ENCODE data around the gene MRPL58. TPM values are rescaled to one million over a fixed set of nuclear protein-coding genes. Genes with fewer than 3 reads are reported as not detected.
"Not testable (repeated sequence)": the region's sequence is repeated elsewhere in the genome, so short reads cannot be mapped to it uniquely, and the experiment has no call there.

MRPL58 gene
- total RNA-seq, 1 donor from 2014 or later, result 22.6 TPM

DNA sequence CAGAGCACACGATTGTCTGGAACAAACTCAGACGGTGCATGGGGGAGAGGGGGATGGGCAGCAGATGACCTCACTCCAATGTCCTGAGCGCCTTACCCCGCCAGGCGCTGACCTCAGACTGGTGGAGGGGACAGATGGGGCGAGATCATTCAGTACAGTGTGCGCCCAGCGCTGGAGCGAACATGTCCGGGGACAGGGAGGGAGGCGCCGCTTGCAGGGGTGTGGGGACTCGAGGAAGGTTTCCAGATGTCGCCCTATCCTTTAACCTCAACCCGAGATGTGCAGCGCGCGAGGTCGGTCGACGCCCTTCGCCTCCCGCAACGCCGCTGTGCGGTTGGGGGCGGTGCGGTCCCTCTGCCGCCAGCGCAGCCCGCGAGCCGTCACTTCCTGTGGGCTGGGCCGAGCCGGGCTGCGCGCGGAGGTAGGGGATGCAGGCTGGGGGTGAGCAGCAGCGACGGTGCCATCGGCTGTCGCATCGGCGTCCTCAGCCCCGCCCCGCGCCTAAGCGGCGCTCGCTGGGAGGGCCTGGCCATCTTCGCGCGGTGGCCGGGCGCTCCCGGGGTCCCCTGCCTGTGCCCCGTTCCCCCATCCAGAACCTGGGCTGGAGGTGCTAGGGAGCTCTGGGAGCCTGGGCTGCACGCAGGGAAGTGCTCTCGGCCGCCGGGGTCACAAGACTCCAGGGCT lies 30.3 kb upstream of the MRPL58 start:
- peaks cover 10% of the 10 kb centered on the region for H3K4me1 Mint-ChIP-seq
- no peaks in the 10 kb centered on the region for H3K9me3 Mint-ChIP-seq
- peak overlapping the region; percentile 81 for H3K4me3 Mint-ChIP-seq
- TF ChIP-seq, protein P1, sequence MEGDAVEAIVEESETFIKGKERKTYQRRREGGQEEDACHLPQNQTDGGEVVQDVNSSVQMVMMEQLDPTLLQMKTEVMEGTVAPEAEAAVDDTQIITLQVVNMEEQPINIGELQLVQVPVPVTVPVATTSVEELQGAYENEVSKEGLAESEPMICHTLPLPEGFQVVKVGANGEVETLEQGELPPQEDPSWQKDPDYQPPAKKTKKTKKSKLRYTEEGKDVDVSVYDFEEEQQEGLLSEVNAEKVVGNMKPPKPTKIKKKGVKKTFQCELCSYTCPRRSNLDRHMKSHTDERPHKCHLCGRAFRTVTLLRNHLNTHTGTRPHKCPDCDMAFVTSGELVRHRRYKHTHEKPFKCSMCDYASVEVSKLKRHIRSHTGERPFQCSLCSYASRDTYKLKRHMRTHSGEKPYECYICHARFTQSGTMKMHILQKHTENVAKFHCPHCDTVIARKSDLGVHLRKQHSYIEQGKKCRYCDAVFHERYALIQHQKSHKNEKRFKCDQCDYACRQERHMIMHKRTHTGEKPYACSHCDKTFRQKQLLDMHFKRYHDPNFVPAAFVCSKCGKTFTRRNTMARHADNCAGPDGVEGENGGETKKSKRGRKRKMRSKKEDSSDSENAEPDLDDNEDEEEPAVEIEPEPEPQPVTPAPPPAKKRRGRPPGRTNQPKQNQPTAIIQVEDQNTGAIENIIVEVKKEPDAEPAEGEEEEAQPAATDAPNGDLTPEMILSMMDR (IDR thresholded peaks at IDR 0.05; ENCODE audit: unreplicated experiment), result no peak
- peak overlapping the region; percentile 81 for H3K27ac Mint-ChIP-seq
- peak; percentile 58 to 75 for DNase-seq (ENCODE audit: low spot score in 2 of 2, unreplicated experiment in 2 of 2)
- no peaks in the 10 kb centered on the region for H3K36me3 Mint-ChIP-seq
- peaks cover 3% of the 10 kb centered on the region for H3K27me3 Mint-ChIP-seq (ENCODE audit: low read depth)

DNA sequence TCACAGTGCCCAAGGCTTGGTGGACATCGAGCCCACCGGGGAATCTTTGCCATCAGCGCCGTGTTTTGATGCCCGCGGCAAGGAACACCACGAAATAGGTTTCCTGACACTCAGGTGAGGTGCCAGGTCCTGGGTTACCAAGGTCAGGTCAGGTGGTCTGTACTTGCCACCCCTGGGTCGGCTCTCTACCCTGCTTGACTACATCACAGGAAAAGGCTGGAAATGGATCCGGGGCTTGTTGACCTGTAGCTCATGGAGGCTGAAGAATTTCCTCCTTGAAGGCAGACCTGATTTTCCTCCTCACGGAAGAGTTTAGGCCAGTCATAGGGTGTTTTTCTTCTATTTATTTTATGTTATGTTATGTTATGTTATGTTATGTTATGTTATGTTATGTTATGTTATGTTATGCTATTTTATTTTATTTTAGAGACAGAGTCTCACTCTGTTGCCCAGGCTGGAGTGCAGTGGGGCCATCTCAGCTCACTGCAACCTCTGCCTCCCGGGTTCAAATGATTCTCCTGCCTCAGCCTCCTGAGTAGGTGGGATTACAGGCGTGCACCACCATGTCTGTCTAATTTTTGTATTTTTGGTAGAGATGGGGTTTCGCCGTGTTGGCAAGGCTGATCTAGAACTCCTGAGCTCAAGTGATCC lies 29.7 kb upstream of the MRPL58 start:
- H3K4me3 Mint-ChIP-seq, result peak overlapping the region; percentile 81
- H3K9me3 Mint-ChIP-seq, result not testable (repeated sequence)
- peaks cover 12% of the 10 kb centered on the region for H3K4me1 Mint-ChIP-seq

DNA sequence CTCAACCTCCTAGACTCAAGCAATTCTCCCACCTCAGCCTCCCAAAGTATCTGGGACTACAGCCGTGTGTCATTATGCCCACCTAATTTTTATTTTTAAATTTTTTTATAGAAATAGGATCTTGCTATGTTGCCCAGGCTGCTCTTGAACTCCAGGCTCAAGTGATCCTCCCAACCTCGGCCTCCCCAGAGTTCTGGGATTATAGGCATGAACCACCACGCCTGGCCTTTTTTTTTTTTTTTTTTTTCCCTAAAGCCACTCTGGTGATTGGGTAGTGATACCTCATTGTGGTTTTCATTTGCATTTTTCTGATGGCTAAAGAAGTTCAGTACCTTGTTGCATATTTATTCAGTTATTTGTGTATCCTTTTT lies 26.3 kb upstream of the MRPL58 start:
- Mint-ChIP-seq H3K4me3 (no peak overlapping the region), H3K27me3 (ENCODE audit: low read depth) (no peaks in the 10 kb centered on the region), H3K27ac (no peak overlapping the region), H3K9me3 (no peaks in the 10 kb centered on the region), H3K36me3 (no peaks in the 10 kb centered on the region), H3K4me1 (peaks cover 20% of the 10 kb centered on the region)
- no peak for DNase-seq (ENCODE audit: low spot score in 2 of 2, unreplicated experiment in 2 of 2)
- TF ChIP-seq, protein P1 (IDR thresholded peaks at IDR 0.05; ENCODE audit: unreplicated experiment), result no peak

More for the DNA sequence above, 29.7 kb upstream of the MRPL58 start:
- not testable (repeated sequence) for H3K27me3 Mint-ChIP-seq (ENCODE audit: low read depth); DNase-seq (ENCODE audit: low spot score in 2 of 2, unreplicated experiment in 2 of 2); H3K27ac Mint-ChIP-seq; H3K36me3 Mint-ChIP-seq

DNA sequence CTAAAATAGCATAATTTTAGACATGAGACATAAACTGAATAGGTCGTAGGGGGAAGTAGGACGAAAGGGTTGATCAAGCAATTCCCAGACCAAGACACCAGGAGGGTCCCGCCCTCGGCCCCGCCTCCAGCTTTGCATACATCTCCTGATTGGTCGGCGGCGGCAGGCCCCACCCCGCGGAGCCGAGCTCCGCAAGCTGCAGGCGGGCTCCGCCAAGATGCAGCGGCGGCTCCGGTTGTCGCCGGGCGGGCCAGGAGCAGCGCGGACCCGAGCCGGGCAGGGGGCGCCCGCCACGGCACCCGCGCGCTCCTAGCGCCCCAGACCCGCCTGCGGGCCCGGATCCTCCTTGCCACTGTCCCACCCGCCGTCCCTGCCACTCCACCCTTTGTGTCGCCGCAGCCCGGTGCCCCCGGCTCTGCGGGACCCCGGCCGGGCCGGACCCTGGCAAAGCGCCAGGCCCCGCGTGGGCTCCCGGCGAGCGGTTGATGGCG lies 25.0 kb upstream of the MRPL58 start, which contains the start of gene CDR2L:
CDR2L (plus strand) TSS at position 215 of the 491 bp plus-strand sequence. CDS start 412 bp downstream, outside the sequence.
- Mint-ChIP-seq H3K4me1 (peaks cover 24% of the 10 kb centered on the region), H3K27ac (peak within 1 kb of the TSS; percentile 94), H3K4me3 (peak within 1 kb of the TSS; percentile 85), H3K36me3 (no peaks in the 10 kb centered on the region), H3K27me3 (ENCODE audit: low read depth) (no peaks in the 10 kb centered on the region), H3K9me3 (no peaks in the 10 kb centered on the region)
- DNase-seq (ENCODE audit: low spot score in 2 of 2, unreplicated experiment in 2 of 2), result peak; percentile 96 to 98
- TF ChIP-seq, protein P1 (IDR thresholded peaks at IDR 0.05; ENCODE audit: unreplicated experiment), result no peak

DNA sequence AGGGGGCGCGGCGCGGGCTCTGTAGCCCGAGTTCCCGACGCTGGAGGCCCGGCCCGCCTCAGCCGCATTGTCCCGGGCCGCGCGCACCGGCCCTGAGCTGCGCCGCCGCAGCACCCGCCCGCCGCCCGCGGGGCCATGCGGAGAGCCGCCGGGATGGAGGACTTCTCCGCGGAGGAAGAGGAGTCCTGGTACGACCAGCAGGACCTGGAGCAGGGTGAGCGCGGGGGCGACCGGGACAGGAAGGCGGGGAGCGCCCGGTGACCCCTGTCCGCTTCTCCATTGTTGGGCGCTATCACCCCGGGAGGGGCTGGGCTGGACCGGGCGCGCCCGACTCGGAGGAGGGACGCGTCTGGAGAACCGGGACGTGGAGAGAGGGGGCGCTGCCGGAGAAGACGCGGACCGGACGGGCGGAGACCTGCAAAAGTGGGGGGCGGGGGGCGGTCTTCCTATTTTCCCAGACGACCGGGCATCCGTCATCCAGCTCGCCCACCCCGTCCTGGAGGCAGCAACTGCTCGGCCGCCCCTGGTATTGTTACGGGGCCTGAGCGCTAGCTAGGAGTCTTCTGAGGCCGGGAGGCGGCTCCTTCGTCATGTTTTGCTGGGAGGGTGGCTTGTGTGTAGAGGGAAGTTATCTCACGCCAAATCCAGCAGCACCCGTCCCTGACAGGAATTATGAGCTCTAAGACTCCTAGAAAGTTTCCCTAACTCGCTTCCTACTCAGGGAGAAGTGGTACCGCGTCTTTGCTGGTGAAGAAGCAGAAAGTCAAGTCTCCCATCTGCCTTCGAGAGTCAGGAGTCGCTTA lies 24.4 kb upstream of the MRPL58 start:
- H3K27ac Mint-ChIP-seq, result peak overlapping the region; percentile 94
- H3K9me3 Mint-ChIP-seq, result no peaks in the 10 kb centered on the region
- peak overlapping the region; percentile 85 for H3K4me3 Mint-ChIP-seq
- peaks cover 31% of the 10 kb centered on the region for H3K4me1 Mint-ChIP-seq
- H3K27me3 Mint-ChIP-seq (ENCODE audit: low read depth), result no peaks in the 10 kb centered on the region
- H3K36me3 Mint-ChIP-seq, result no peaks in the 10 kb centered on the region
- peak; percentile 69 to 76 for DNase-seq (ENCODE audit: low spot score in 2 of 2, unreplicated experiment in 2 of 2)
- TF ChIP-seq, protein P1 (IDR thresholded peaks at IDR 0.05; ENCODE audit: unreplicated experiment), result no peak
